Skeletal muscle satellite cell (primary cell): ENCODE measurements around the gene LPP.

ENCODE experiments used
- H3K27me3 ChIP-seq: 2 replicates; pipeline ENCODE4 v1.7.0; 2013; ENCODE audit warnings: low read length; ENCODE audit not compliant: control insufficient read depth, insufficient read depth
- H3K36me3 ChIP-seq: 2 replicates; pipeline ENCODE4 v1.7.0; 2013; ENCODE audit warnings: mild to moderate bottlenecking, control low read depth, low read length; ENCODE audit not compliant: insufficient read depth
- H3K4me1 ChIP-seq: 2 replicates; pipeline ENCODE4 v1.7.0; 2013; ENCODE audit warnings: low read length; ENCODE audit not compliant: control insufficient read depth, insufficient read depth
- H3K4me2 ChIP-seq: 2 replicates; pipeline ENCODE4 v1.7.0; 2013; ENCODE audit warnings: mild to moderate bottlenecking, low read length
- H3K4me3 ChIP-seq: 2 replicates; pipeline ENCODE4 v1.7.0; 2013; ENCODE audit warnings: low read length
- H3K9ac ChIP-seq: 2 replicates; pipeline ENCODE4 v1.7.0; 2013; ENCODE audit warnings: mild to moderate bottlenecking, low read depth, low read length, moderate library complexity
- H3K9me3 ChIP-seq: replicated peaks from 2 replicates; pipeline ENCODE4 v1.7.0; 2013; ENCODE audit warnings: mild to moderate bottlenecking, control low read depth, low read length

The LPP gene

DNA sequence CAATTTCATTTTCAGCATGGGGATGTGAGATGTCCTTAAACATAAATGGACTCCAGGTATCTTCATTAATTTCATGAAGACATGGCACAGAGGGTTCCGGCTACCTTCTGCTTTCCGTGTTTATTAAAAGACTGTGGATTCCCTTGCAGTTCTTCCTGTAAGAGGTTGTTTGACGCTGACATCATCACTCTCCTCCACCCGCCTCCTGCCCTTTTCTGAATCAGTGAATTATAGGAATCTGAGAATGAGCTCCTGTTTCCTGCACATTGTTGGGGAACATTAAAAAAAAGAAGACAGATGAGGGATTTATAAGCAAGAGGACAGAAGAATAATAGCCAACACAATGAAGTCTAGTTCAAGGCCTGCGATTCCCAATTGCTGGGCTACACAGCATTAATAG lies 191.3 kb downstream of the LPP start:
- no peak overlapping the region for H3K9ac ChIP-seq

DNA sequence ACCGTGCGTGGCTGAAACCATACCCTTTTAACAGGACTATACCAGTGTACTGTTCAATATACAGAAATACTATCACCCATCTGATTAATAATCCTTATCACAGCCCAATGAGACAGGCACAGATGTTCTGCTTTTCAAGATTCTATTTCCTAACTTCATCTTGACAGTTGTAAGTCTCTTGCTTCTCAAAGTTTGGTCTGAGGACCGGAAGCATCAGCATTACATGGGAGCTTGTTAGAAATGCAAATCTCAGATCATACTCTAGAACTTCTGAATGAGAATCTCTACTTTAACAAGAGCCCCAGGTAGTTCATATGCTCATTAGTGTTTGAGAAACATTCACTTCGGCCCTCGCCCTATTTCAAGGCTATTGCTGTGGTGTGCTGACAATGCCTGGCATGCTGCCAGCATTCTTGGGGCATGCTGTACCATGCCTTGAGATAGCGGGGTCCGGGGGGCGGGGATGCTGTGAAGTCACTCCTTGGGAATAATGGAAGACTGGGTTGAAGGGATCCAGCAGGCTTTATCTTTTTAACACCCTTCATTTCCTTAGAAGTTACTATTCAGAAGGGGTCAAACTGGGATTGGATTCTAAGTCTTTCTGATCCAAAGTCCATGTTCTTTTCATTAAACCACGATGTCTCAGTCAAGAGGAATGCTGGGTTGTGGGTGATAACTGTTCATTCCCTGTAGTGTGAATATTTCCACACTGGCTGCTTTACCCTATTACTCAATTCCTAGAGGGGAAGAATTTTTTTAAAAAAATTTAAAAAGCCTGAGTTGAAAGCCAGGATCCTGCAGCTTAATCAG lies 194.7 kb downstream of the LPP start:
- H3K4me2 ChIP-seq: peak overlapping the region; percentile 61
- H3K36me3 ChIP-seq: no peaks in the 10 kb centered on the region
- peak overlapping the region; percentile 11 for H3K4me3 ChIP-seq
- H3K9me3 ChIP-seq: no peaks in the 10 kb centered on the region
- peak overlapping the region; percentile 62 for H3K9ac ChIP-seq
- no peaks in the 10 kb centered on the region for H3K27me3 ChIP-seq
- peaks cover 31% of the 10 kb centered on the region for H3K4me1 ChIP-seq

More for the DNA sequence above, 191.3 kb downstream of the LPP start:
- Histone ChIP-seq H3K4me2 (no peak overlapping the region), H3K27me3 (no peaks in the 10 kb centered on the region), H3K4me3 (no peak overlapping the region), H3K9me3 (no peaks in the 10 kb centered on the region), H3K4me1 (peaks cover 33% of the 10 kb centered on the region), H3K36me3 (no peaks in the 10 kb centered on the region)

DNA sequence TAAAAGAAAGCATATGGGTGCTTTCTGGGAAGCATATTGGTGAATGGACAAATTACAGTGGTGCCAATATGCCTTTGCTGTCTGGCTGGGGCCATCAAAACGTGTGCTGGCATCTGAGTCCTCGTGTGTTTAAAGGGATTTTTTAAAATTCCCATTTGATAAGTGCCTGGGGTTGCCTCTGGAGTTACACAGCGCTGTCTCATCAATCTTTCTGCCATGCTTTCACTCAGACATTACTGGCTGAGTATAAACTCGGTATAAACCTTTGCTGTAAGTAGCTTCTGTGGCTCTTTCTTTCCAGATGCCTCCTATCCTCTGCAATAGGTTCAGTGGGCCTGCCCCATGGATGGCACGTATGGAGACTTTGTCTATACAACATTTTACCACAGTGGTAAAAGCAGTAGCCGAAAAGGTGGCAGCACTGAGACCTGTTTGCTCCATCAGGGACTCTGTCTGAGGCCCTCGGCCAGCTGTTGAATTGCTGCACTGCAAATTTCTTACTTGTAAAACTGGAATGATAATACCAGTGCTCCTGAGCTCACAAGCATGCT lies 195.5 kb downstream of the LPP start:
- Histone ChIP-seq H3K9ac (peak overlapping the region; percentile 27), H3K4me3 (no peak overlapping the region), H3K4me1 (peaks cover 31% of the 10 kb centered on the region), H3K4me2 (peak overlapping the region; percentile 11), H3K9me3 (no peaks in the 10 kb centered on the region), H3K36me3 (no peaks in the 10 kb centered on the region), H3K27me3 (no peaks in the 10 kb centered on the region)

DNA sequence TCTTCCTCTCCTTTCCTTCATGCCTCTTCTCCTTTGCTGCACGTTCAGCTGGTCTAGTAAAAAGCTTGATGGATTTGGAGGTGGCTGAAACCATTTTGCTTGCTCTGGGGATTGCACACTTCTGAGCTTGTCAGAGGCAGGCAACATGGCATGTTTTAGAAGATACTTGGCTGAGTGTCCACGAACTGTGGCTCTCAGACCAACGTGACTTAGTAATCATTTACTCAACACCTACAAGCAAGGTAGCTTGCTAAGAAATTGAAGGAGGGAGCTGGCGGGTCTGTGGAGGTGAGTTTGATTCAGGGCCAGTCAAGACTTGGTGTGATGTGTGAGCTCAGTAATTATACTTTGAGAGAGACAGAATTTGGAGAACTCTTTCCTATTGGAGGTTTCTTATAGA lies 196.0 kb downstream of the LPP start:
- Histone ChIP-seq H3K9ac (no peak overlapping the region), H3K9me3 (no peaks in the 10 kb centered on the region), H3K4me2 (no peak overlapping the region), H3K36me3 (no peaks in the 10 kb centered on the region), H3K27me3 (no peaks in the 10 kb centered on the region), H3K4me3 (no peak overlapping the region), H3K4me1 (peaks cover 30% of the 10 kb centered on the region)

DNA sequence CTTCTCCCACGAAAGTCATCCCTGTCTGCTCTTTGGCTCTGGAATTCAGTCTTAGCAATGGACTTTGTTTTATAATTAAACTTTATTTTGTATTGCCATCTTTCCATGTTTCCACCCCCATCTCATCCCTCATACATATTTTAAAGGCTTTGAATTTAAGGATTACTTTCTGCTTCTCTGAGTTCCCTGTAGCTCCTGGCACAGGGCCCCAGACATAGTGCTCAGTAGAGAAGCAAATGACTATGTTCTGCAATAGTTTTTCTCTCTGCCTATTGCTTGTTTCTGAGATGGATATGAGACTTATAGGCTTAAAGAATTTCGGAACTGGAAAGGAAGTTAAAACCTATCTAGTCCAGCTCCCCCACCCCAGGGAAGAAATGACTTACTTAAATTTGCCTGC lies 197.0 kb downstream of the LPP start:
- no peak overlapping the region for H3K9ac ChIP-seq
- no peaks in the 10 kb centered on the region for H3K36me3 ChIP-seq
- no peak overlapping the region for H3K4me2 ChIP-seq
- no peaks in the 10 kb centered on the region for H3K9me3 ChIP-seq
- H3K4me3 ChIP-seq: no peak overlapping the region
- peaks cover 22% of the 10 kb centered on the region for H3K4me1 ChIP-seq
- no peaks in the 10 kb centered on the region for H3K27me3 ChIP-seq

DNA sequence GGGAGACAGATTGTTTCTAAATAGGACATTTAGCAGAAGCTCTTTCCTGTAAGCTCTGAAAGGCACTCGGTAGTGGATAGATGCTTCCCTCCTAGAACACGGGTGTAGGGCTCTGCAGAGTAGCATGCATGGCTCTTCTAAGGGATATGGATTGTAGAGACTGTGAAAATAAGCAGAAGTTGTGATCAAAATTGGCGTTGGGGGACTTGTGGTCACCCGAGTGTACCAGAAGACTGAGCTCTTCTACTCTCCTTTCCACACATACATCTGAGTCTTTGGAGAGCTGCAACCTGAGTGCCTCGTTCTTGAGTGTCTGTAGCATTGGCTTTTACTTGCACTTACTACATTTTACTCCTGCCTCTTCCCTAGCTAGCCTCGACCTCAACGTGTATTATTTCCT lies 197.7 kb downstream of the LPP start:
- Histone ChIP-seq H3K4me1 (peaks cover 22% of the 10 kb centered on the region), H3K9ac (no peak overlapping the region), H3K36me3 (no peaks in the 10 kb centered on the region), H3K4me3 (no peak overlapping the region), H3K4me2 (no peak overlapping the region), H3K9me3 (no peaks in the 10 kb centered on the region), H3K27me3 (no peaks in the 10 kb centered on the region)

DNA sequence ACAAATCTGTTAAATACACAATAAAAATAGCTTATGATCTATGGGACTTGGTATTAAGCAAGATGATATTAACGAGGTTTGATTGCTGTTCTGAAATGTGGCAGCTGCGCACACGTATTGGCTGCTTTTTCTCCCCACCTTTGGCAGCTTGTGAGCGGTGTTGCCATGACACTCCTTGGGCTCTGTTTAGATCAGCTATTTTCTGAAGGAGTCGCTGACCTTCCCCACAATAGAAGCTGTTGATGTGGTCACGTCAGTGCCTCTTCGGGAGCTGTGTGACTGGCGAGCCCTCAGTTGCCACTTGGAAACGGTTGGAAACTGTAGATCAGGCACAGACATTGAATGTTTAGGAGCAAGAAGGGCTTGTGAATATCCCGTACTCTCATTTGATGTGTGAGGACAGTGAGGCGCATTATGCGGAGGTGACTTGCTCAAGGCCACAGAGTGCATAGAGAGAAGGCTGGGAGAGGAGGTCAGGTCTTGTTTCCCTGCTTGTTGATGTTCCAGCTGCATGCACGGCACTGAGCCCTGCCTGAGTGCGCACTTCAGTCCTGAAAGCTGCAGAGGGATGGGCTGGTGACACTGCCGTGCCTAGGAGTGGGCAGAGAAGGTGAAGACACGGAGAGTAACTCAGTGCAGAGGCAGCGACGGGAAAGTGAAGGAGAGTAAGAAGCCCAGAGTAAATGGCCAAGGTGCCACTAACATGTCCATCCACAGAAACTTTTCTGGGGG lies 198.4 kb downstream of the LPP start:
- Histone ChIP-seq H3K9ac (no peak overlapping the region), H3K27me3 (no peaks in the 10 kb centered on the region), H3K4me2 (no peak overlapping the region), H3K4me3 (no peak overlapping the region), H3K9me3 (no peaks in the 10 kb centered on the region), H3K4me1 (peaks cover 22% of the 10 kb centered on the region), H3K36me3 (no peaks in the 10 kb centered on the region)

DNA sequence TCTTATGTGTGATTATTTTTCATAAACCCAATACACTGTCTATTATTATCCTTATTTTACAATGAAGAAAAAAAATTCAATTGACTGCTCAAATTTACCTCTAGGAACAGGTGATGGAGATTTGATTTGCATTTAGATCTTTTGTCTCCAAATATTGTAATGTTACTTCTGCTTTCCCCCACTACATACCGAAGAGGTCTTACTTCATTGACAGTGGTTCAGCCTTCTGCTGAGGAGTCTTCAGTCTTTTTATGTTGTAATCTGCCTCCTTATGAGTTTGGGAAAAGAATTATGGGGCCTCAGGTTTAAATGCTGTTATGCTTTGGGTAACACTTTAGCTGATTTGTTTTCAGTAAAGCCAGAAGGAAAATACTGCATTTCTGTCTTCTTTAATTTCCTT lies 199.5 kb downstream of the LPP start:
- no peak overlapping the region for H3K4me2 ChIP-seq
- H3K27me3 ChIP-seq: no peaks in the 10 kb centered on the region
- no peak overlapping the region for H3K9ac ChIP-seq

DNA sequence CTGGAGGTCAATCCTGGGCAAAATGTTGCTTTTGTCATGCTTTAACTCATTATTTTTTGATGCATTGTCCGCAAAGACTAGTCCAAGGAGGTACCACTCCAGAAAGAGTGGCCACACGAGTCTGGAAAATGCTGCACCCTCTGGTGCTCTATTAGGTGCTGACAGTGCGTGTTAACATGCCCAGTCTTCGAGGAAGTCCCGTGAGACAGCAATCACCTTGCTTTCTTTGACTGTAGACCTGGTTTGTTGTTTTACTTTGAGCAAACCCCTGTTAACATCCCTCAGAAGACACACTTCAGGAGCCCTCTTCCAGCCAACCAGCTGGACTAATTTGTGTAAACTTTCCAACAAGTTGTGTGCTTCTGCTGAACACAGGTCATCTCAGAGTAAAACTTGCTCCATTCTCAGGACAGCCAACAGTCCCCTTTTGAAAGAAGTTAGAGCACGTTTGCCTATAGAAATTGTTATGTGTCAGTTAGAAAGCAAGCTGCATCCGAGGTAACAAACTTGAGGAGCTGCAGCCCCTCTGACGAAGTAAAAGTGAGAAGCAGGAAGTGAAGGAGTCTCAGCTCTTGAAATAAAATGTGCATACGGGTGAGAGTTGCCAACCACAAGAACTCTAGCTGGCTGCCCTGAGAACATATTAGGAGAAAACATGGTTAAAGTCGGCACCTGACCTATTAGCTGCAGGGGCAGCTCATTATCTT lies 205.0 kb downstream of the LPP start:
- H3K36me3 ChIP-seq: peaks cover 4% of the 10 kb centered on the region
- no peak overlapping the region for H3K4me3 ChIP-seq
- no peaks in the 10 kb centered on the region for H3K4me1 ChIP-seq
- H3K9me3 ChIP-seq: no peaks in the 10 kb centered on the region
- H3K27me3 ChIP-seq: no peaks in the 10 kb centered on the region
- H3K9ac ChIP-seq: no peak overlapping the region
- H3K4me2 ChIP-seq: no peak overlapping the region

More for the DNA sequence above, 199.5 kb downstream of the LPP start:
- Histone ChIP-seq H3K4me1 (peaks cover 17% of the 10 kb centered on the region), H3K4me3 (no peak overlapping the region), H3K9me3 (no peaks in the 10 kb centered on the region), H3K36me3 (no peaks in the 10 kb centered on the region)

DNA sequence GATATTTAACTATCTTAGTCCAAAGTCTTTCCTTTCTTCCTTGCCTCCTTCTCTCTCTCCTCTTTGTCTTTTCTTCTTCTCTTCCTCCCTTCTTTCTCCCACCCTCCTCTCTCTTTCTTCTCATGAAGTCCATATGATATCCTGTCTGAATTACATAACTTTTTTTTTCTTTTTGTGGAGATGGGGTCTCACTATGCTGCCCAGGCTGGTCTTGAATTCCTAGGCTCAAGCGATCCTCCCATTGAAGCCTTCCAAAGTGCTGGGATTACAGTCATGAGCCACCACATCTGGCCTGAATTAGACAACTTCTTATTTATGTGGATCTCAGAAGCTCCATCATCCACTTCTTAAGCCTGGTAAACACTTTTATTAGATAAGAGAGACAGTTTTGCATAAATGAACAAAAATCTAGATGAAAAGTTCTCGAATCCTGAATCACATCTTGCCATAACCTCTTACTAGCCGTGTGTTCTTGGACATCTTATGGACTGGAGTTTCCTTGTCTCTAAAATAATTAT lies 206.5 kb downstream of the LPP start:
- Histone ChIP-seq H3K27me3 (no peaks in the 10 kb centered on the region), H3K9ac (no peak overlapping the region), H3K4me1 (no peaks in the 10 kb centered on the region), H3K9me3 (no peaks in the 10 kb centered on the region), H3K4me3 (no peak overlapping the region), H3K4me2 (no peak overlapping the region), H3K36me3 (peaks cover 4% of the 10 kb centered on the region)

DNA sequence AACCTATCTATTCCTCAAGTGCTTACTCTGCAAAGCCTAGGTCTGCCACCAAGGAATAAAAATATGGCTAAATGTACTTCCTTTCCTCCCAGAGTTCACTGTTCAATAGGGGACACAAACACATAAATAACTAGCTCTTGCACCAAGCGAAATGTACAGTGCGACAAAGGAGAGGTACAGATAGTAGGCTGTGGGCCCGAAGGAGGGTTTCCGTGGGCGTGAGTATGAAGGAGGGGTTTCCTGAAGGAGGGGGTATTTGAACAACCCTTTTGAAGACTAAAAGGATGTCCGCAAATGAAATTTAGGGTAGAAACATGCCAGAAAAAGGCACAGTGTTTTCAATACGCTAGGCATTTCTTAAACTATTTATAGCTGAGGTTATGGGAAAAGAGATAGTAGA lies 207.9 kb downstream of the LPP start:
- H3K36me3 ChIP-seq: peaks cover 4% of the 10 kb centered on the region
- H3K9ac ChIP-seq: no peak overlapping the region
- H3K9me3 ChIP-seq: no peaks in the 10 kb centered on the region
- H3K27me3 ChIP-seq: no peaks in the 10 kb centered on the region
- H3K4me3 ChIP-seq: no peak overlapping the region
- H3K4me1 ChIP-seq: no peaks in the 10 kb centered on the region
- no peak overlapping the region for H3K4me2 ChIP-seq
